Colonic mucosa (tissue), 4 donors: ENCODE measurements around the gene GFOD1. TPM values are rescaled to one million over a fixed set of nuclear protein-coding genes. Genes with fewer than 3 reads are reported as not detected.
A peak's percentile ranks its signal among the peaks of the same experiment; 100 is the strongest.

Experiments used
- DNase-seq: peaks from one replicate; pipeline ENCODE4 v3.0.0-alpha.2; 2020
- H3K27ac ChIP-seq: fragments of 200-600 bp; one replicate; pipeline ENCODE4 v1.8.0; 2021
- H3K27me3 ChIP-seq: fragments of 200-600 bp; one replicate; pipeline ENCODE4 v1.8.0; 2021
- H3K36me3 ChIP-seq: fragments of 200-600 bp; one replicate; pipeline ENCODE4 v1.8.0; 2021
- H3K4me1 ChIP-seq: fragments of 200-600 bp; one replicate; pipeline ENCODE4 v1.8.0; 2021; ENCODE audit warnings: mild to moderate bottlenecking
- H3K4me3 ChIP-seq: fragments of 200-600 bp; one replicate; pipeline ENCODE4 v1.8.0; 2021
- H3K9ac ChIP-seq, 2 donors: one replicate each; pipeline ENCODE4 v1.7.0; 2013; ENCODE audit warnings: control low read depth in 2 of 2, low read depth in 2 of 2, low read length in 2 of 2
- H3K9me3 ChIP-seq: fragments of 200-600 bp; one replicate; pipeline ENCODE4 v1.8.0; 2021
- intact Hi-C: fragments of 100-400 bp; cut with DNase I; formaldehyde crosslinking; loops from one replicate; pipeline ENCODE4 v1.14.1; 2022
- total RNA-seq, 2 donors: library from RNA; stranded (reverse); fragmentation: NEBNext Ultra II Directional in 1 of 2; extraction: Animal tissue kit (Norgen Biotek cat#: 25700) in 1 of 2; gene quantifications; one replicate each; pipeline ENCODE4 v1.2.1, GENCODE V29; 2021
- TF ChIP-seq, protein P1 (sequence below): fragments of 200-600 bp; IDR thresholded peaks from one replicate; pipeline ENCODE4 v1.8.0; 2022; ENCODE audit warnings: antibody characterized with exemption, mild to moderate bottlenecking
- donor health status: healthy.
- donor health status: DM: no; HTN: no; CAD: no.
- donor health status: DM: no; HTN: no; CAD: no.

GFOD1 gene
- total RNA-seq, 2 donors from 2014 or later, result 6.9 to 7.6 TPM

DNA sequence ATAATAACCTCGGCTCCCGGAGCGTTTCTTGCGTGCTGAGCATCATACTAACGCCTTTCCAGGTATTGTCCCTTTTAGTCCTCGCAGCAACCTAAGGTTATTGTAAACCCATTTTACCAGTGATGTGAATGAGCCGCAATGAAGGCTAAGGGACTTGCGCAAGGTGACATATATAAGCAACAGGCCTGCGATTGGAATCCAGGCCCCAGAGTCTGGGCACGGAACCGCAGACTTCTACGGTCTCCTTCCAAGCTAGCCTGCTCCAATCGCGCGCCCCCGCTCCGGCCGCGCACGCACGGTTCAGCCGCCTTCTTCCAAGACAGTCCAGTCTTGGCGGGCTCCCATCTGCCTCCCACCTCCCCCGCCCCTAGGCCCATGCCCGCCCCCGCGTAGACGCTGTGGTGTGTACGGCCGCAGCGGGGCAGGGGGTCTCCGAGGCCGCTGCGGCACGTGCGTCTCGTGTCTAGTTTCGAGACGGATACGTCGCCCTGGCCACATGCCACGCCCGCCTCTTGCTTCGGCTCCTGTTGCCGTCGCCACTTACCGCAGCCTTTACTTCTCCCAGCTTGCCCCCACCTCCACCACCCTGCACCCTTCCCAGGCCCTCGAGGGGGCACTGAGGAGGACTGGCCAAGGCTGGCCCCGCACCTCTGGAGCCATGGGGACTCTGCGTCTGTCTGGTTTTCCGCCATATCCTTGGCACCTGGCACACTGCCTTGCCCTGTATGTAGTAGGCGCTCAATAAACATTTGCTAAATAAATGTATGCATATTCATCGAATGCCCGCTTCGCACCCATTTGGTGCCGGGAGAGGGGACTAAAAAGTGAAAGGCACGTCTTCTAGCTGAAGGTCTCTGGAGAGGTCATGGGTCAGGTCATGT, 855 bp upstream of the GFOD1 start:
- no peaks in the 10 kb centered on the region for H3K9me3 ChIP-seq
- no peaks in the 10 kb centered on the region for H3K27me3 ChIP-seq
- no peaks in the 10 kb centered on the region for H3K4me1 ChIP-seq
- TF ChIP-seq, protein P1, sequence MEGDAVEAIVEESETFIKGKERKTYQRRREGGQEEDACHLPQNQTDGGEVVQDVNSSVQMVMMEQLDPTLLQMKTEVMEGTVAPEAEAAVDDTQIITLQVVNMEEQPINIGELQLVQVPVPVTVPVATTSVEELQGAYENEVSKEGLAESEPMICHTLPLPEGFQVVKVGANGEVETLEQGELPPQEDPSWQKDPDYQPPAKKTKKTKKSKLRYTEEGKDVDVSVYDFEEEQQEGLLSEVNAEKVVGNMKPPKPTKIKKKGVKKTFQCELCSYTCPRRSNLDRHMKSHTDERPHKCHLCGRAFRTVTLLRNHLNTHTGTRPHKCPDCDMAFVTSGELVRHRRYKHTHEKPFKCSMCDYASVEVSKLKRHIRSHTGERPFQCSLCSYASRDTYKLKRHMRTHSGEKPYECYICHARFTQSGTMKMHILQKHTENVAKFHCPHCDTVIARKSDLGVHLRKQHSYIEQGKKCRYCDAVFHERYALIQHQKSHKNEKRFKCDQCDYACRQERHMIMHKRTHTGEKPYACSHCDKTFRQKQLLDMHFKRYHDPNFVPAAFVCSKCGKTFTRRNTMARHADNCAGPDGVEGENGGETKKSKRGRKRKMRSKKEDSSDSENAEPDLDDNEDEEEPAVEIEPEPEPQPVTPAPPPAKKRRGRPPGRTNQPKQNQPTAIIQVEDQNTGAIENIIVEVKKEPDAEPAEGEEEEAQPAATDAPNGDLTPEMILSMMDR, result no peak
- H3K9ac ChIP-seq, result peak overlapping the region; percentile 61 to 92
- intact Hi-C loops, result no loop called here
- peak overlapping the region; percentile 69 for H3K27ac ChIP-seq
- peak; percentile 61 for DNase-seq
- no peaks in the 10 kb centered on the region for H3K36me3 ChIP-seq
- peak overlapping the region; percentile 49 for H3K4me3 ChIP-seq

DNA sequence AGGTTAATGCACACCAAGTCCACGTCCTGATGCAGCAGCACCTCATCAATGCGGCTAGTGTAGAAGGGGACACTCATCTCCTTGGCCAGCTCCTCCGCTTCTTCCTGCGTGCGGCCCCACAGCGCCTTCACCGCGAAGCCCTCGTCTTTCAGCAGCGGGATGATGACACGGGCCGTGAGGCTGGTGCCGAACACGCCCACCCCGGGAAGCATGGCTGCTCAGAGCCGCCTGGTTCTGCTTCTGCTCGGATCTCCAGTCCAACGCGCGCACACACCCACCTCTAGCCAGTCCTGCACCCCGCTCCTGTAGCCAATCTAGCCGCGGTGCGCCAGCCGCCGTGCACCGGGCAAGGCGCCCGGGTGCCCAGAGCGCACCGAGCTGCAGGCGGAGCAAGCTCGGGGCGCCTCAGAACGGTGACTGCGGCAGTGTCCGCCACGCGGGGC, 700 bp downstream of the GFOD1 start:
- Histone ChIP-seq H3K9ac (peak overlapping the region; percentile 84 to 88), H3K4me3 (peak overlapping the region; percentile 91), H3K4me1 (no peaks in the 10 kb centered on the region), H3K36me3 (no peaks in the 10 kb centered on the region), H3K27ac (peak overlapping the region; percentile 97), H3K27me3 (no peaks in the 10 kb centered on the region), H3K9me3 (no peaks in the 10 kb centered on the region)
- DNase-seq, result peak; percentile 58
- TF ChIP-seq, protein P1, result no peak
- intact Hi-C loops, result no loop called here

DNA sequence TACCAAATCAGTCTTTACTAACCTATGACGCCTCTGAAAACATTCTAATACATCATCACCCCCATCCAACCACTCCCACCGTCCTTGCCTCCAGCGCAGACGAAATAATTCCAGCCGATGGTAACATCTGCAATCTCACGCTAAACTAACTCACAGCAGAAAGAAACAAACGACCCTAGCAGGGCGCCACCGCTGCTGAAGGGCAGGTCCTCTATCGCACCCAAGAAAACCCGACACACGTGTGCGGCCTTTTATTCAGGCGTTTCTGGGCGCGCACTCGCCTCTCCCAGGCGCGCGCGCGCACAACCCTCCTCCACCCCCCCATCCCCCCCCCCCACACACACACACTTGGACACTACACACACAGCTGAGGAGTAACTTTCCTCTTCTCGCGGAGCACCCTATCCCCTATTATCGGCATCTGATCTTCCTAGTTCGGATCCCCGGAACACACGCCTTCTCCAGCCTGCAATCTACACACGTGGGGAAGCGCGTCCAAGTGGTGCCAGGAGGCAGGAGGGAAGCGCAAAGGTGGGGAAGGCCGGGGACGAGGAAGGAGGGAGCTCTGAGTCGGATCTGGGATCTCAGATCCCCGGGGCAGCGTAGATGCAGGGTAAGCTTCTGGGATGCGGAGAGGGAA, 1.4 kb downstream of the GFOD1 start:
- peak overlapping the region; percentile 97 for H3K27ac ChIP-seq
- no peaks in the 10 kb centered on the region for H3K27me3 ChIP-seq
- H3K9ac ChIP-seq, result peak overlapping the region; percentile 48 to 84
- H3K4me3 ChIP-seq, result peak overlapping the region; percentile 91
- intact Hi-C loops, result no loop called here
- H3K4me1 ChIP-seq, result no peaks in the 10 kb centered on the region
- peak; percentile 37 for DNase-seq
- TF ChIP-seq, protein P1, result no peak
- H3K36me3 ChIP-seq, result no peaks in the 10 kb centered on the region
- H3K9me3 ChIP-seq, result no peaks in the 10 kb centered on the region

DNA sequence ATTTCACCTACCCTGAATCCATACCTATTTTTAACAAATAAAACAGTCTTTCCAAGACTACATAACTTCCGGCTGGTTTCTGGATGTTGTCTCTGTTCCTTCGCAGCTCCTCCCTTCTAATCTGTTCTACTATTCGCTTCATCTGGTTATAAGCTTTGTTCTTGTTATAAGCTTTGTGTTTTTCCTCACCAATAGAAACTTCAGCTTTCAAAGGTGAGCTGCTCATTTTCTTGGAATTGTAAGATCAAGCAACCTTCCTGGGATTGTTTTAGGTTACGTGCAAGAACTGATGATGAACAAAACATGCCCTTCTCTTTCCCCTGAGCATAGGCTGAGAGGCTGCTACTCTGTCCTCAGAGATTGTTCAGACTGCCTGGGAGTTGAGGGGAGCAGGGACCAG, 2.1 kb downstream of the GFOD1 start:
- Histone ChIP-seq H3K9ac (peak overlapping the region; percentile 18 to 84), H3K4me3 (peak overlapping the region; percentile 91), H3K9me3 (no peaks in the 10 kb centered on the region), H3K27ac (no peak overlapping the region), H3K4me1 (no peaks in the 10 kb centered on the region), H3K27me3 (no peaks in the 10 kb centered on the region), H3K36me3 (no peaks in the 10 kb centered on the region)
- intact Hi-C loops, result no loop called here
- no peak for DNase-seq
- TF ChIP-seq, protein P1, result no peak

DNA sequence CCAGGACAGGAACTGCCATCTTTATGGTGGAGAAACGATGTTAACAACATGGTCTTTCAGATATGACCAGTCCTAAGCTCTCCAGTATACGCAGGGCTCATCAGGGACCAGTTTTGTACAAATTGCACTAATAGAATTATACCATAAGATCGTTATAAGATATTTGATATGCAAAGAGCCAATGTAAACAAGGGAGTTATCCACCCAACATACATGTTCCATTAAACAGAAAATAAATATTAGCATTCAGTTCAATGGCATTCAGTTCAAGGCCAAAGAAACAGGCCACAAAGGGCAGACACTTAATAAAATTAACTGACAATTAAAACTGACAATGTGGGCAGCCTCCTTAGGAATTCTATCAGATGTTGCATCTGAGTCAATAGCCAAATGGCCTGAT, 2.6 kb downstream of the GFOD1 start:
- H3K36me3 ChIP-seq, result no peaks in the 10 kb centered on the region
- no peak overlapping the region for H3K4me3 ChIP-seq
- H3K9ac ChIP-seq, result no peak overlapping the region
- TF ChIP-seq, protein P1, result no peak
- no peak for DNase-seq
- H3K9me3 ChIP-seq, result no peaks in the 10 kb centered on the region
- intact Hi-C loops, result no loop called here
- H3K27me3 ChIP-seq, result no peaks in the 10 kb centered on the region
- H3K4me1 ChIP-seq, result no peaks in the 10 kb centered on the region
- no peak overlapping the region for H3K27ac ChIP-seq
